HL-60 (cell line): ENCODE data around the gene CCL26.

ENCODE experiments used
- DNase-seq, 2 experiments: peaks; one replicate each; pipeline ENCODE4 v3.0.0-alpha.2; 2010 to 2020; ENCODE audit warnings: low read depth in 1 of 2, low spot score in 1 of 2
- H3K27ac ChIP-seq: fragments of 250-450 bp; sonication (Bioruptor Pico); replicated peaks from 2 replicates; pipeline ENCODE4 v1.5.1; 2020; ENCODE audit warnings: mild to moderate bottlenecking, moderate library complexity
- H3K27me3 ChIP-seq: fragments of 250-450 bp; sonication (Bioruptor Pico); 2 replicates; pipeline ENCODE4 v1.5.1; 2021; ENCODE audit warnings: mild to moderate bottlenecking, moderate library complexity; ENCODE audit not compliant: insufficient read depth, poor library complexity, severe bottlenecking
- H3K4me3 ChIP-seq: replicated peaks from 2 replicates; pipeline ENCODE4 v1.5.1; 2011; ENCODE audit warnings: mild to moderate bottlenecking, control low read depth, low read length; ENCODE audit not compliant: insufficient read depth
- GABPA ChIP-seq: IDR thresholded peaks from 2 replicates; pipeline ENCODE4 v1.6.1; 2012; ENCODE audit warnings: low read depth
- POLR2AphosphoS5 ChIP-seq: IDR thresholded peaks from 2 replicates; pipeline ENCODE4 v1.6.1; 2012; ENCODE audit warnings: low read depth
- REST ChIP-seq: IDR thresholded peaks from 2 replicates; pipeline ENCODE4 v1.6.1; 2012; ENCODE audit warnings: low read depth; ENCODE audit not compliant: insufficient replicate concordance
- SPI1 ChIP-seq: IDR thresholded peaks from 2 replicates; pipeline ENCODE4 v1.6.1; 2012; ENCODE audit warnings: low read depth, mild to moderate bottlenecking, borderline replicate concordance
- TF ChIP-seq, protein P1 (sequence below): IDR thresholded peaks from one replicate; pipeline ENCODE4 v1.5.1; 2011; ENCODE audit warnings: low read length, control low read depth, inconsistent platforms; ENCODE audit not compliant: insufficient read depth

The CCL26 gene

DNA sequence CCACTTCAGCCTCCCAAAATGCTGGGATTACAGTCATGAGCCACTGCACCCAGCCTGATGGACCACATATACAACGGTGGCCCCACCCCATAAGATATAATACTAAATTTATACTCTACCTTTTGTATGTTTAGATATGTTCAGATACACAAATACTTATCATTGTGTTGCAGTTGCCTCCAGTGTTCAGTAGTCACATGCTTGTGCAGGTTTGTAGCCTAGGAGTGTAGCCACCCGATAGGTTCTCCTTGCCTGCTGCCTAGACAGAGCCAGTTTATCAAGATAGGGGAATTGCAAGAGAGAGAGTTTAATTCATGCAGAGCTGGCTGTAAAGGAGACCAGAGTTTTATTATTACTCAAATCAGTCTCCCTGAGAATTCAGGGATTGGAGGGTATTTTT, 32.0 kb upstream of the CCL26 start:
- TF ChIP-seq GABPA (no peak), SPI1 (no peak), POLR2AphosphoS5 (no peak), REST (no peak)
- TF ChIP-seq, protein P1, sequence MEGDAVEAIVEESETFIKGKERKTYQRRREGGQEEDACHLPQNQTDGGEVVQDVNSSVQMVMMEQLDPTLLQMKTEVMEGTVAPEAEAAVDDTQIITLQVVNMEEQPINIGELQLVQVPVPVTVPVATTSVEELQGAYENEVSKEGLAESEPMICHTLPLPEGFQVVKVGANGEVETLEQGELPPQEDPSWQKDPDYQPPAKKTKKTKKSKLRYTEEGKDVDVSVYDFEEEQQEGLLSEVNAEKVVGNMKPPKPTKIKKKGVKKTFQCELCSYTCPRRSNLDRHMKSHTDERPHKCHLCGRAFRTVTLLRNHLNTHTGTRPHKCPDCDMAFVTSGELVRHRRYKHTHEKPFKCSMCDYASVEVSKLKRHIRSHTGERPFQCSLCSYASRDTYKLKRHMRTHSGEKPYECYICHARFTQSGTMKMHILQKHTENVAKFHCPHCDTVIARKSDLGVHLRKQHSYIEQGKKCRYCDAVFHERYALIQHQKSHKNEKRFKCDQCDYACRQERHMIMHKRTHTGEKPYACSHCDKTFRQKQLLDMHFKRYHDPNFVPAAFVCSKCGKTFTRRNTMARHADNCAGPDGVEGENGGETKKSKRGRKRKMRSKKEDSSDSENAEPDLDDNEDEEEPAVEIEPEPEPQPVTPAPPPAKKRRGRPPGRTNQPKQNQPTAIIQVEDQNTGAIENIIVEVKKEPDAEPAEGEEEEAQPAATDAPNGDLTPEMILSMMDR = no peak
- no peak for DNase-seq
- Histone ChIP-seq H3K27ac (no peak overlapping the region), H3K4me3 (no peak overlapping the region), H3K27me3 (no peaks in the 10 kb centered on the region)

DNA sequence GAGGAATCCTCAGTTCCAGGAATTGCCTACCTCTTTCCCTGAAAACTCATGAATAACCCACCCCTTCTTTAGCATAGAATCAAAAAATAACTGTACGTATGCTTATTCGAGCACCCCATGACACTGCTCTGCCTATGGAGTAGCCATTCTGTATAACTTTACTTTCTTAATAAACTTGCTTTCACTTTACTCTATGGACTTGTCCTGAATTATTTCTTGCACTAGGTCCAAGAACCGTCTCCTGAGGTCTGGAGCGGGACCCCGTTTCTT, 30.5 kb upstream of the CCL26 start:
- Histone ChIP-seq H3K4me3 (no peak overlapping the region), H3K27ac (no peak overlapping the region), H3K27me3 (no peaks in the 10 kb centered on the region)
- TF ChIP-seq POLR2AphosphoS5 (no peak), SPI1 (no peak), REST (no peak), GABPA (no peak)
- TF ChIP-seq, protein P1 = no peak
- DNase-seq = no peak

DNA sequence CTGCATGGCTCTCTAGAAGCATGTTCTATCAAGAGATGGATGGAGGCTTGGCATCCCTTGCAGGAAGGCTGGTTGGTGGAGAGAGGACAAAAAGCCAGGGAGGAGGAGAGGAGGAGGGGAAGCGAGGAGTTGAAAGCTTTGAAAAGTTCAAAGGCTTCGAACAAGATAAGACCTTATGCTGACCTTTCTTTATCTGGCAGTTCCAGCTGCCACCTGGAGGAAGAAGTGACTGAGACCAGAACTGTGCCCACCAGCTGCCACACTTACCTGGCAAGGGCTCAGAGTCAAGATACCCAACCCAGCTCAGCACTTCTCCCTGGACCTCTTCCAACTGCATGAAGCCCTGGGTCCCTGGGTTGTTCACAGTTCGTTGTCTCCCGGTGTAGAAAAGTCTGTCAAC, 26.8 kb upstream of the CCL26 start:
- DNase-seq = no peak
- Histone ChIP-seq H3K27me3 (no peaks in the 10 kb centered on the region), H3K4me3 (no peak overlapping the region), H3K27ac (no peak overlapping the region)
- no peak for TF ChIP-seq SPI1
- no peak for TF ChIP-seq REST

- TF ChIP-seq GABPA = no peak
- no peak for TF ChIP-seq REST
- TF ChIP-seq SPI1 = no peak
- no peak for TF ChIP-seq POLR2AphosphoS5
- TF ChIP-seq, protein P1 = no peak
- no peak overlapping the region for H3K27ac ChIP-seq
- no peak overlapping the region for H3K4me3 ChIP-seq
- H3K27me3 ChIP-seq = no peaks in the 10 kb centered on the region
- DNase-seq = no peak
These were observed 24.4 kb upstream of the CCL26 start for GRCh38 chr7:75796420-75796819.
